PC-9 (cell line): Measurements from ENCODE around the gene GGN. TPM values are rescaled to one million over a fixed set of nuclear protein-coding genes. Genes with fewer than 3 reads are reported as not detected.
A peak's percentile ranks its signal among the peaks of the same experiment; 100 is the strongest.

Source experiments
- BruUV-seq: library from RNA; stranded (reverse); fragments of 400-500 nt; replicated peaks from 2 replicates; lab custom pipeline; 2021; lab: Mats Ljungman, UMichigan
- CTCF ChIA-PET: fragments of 300-600 bp; sonication (Branson Sonifier 250); formaldehyde crosslinking; loops from one replicate; lab custom pipeline; 2022; ENCODE audit warnings: antibody characterized with exemption; lab: Charles Lee
- POLR2A ChIA-PET: fragments of 300-600 bp; sonication (Branson Sonifier 250); formaldehyde crosslinking; loops from one replicate; lab custom pipeline; 2022; ENCODE audit warnings: antibody characterized with exemption; ENCODE audit not compliant: unreplicated experiment; lab: Charles Lee
- DNase-seq, 2 experiments: peaks; one replicate each; pipeline versions ENCODE4 v3.0.0 to v3.0.0-alpha.2; 2015 to 2022; ENCODE audit warnings: mixed read lengths in 1 of 2
- H2AFZ ChIP-seq: fragments of 200-600 bp; sonication (generic); 2 replicates; pipeline ENCODE4 v1.8.1; 2017; ENCODE audit warnings: antibody characterized with exemption
- H3F3A ChIP-seq: fragments of 200-600 bp; sonication (generic); 2 replicates; pipeline ENCODE4 v1.8.1; 2017; ENCODE audit warnings: antibody characterized with exemption, mild to moderate bottlenecking, low read depth; ENCODE audit not compliant: insufficient read depth
- H3K27ac ChIP-seq: fragments of 200-600 bp; sonication (generic); 2 replicates; pipeline ENCODE4 v1.6.1; 2016; ENCODE audit warnings: mixed run types
- H3K27me3 ChIP-seq: fragments of 200-600 bp; sonication (generic); 2 replicates; pipeline ENCODE4 v1.6.1; 2016; ENCODE audit warnings: low read depth, mixed run types; ENCODE audit not compliant: insufficient read depth
- H3K36me3 ChIP-seq: fragments of 200-600 bp; sonication (generic); 2 replicates; pipeline ENCODE4 v1.6.1; 2016; ENCODE audit warnings: low read depth, mixed run types
- H3K4me1 ChIP-seq: fragments of 200-600 bp; sonication (generic); replicated peaks from 2 replicates; pipeline ENCODE4 v1.6.1; 2016; ENCODE audit warnings: mixed run types; ENCODE audit not compliant: insufficient read depth
- H3K4me2 ChIP-seq: fragments of 200-600 bp; sonication (generic); 2 replicates; pipeline ENCODE4 v1.6.1; 2017; ENCODE audit warnings: mixed run types
- H3K4me3 ChIP-seq: fragments of 200-600 bp; sonication (generic); 2 replicates; pipeline ENCODE4 v1.6.1; 2016; ENCODE audit warnings: mixed run types
- H3K79me2 ChIP-seq: fragments of 200-600 bp; sonication (generic); 2 replicates; pipeline ENCODE4 v1.6.1; 2017; ENCODE audit warnings: low read depth, mixed run types
- H3K9me2 ChIP-seq: fragments of 200-600 bp; sonication (generic); 2 replicates; pipeline ENCODE4 v1.8.1; 2017; ENCODE audit warnings: mild to moderate bottlenecking; ENCODE audit not compliant: insufficient read depth
- H3K9me3 ChIP-seq: fragments of 200-600 bp; sonication (generic); 2 replicates; pipeline ENCODE4 v1.8.1; 2016; ENCODE audit warnings: low read depth; ENCODE audit not compliant: insufficient read depth
- H4K20me1 ChIP-seq: fragments of 200-600 bp; sonication (generic); 2 replicates; pipeline ENCODE4 v1.8.1; 2017; ENCODE audit not compliant: insufficient read depth
- CTCF ChIP-seq: fragments of 200-600 bp; sonication (generic); conservative IDR thresholded peaks from 2 replicates; pipeline ENCODE4 v1.6.1; 2017; ENCODE audit warnings: mixed run types, antibody characterized with exemption, mild to moderate bottlenecking, moderate library complexity
- EZH2 ChIP-seq: fragments of 200-600 bp; sonication (generic); IDR thresholded peaks from 2 replicates; pipeline ENCODE4 v1.8.0; 2017; ENCODE audit warnings: antibody characterized with exemption, low read depth
- intact Hi-C: fragments of 100-400 bp; cut with micrococcal nuclease; formaldehyde crosslinking; loops from one replicate; pipeline ENCODE4 v1.10.0; 2022; ENCODE audit not compliant: unreplicated experiment
- total RNA-seq: library from RNA; stranded (reverse); gene quantifications from 2 replicates; pipeline ENCODE4 v1.2.3, GENCODE V29; 2021

Gene GGN
- total RNA-seq, 1 experiment from 2014 or later = 1.0 TPM

GRCh38 chr19:38375748-38376147 is 12.1 kb downstream of the GGN start:
- Histone ChIP-seq H3K36me3 (peaks cover 28% of the 10 kb centered on the region; the same call in 1 of the 2 replicates), H3K4me2 (peak overlapping the region; percentile 87), H3K9me2 (no peaks in the 10 kb centered on the region), H3K4me3 (peak overlapping the region; percentile 76), H2AFZ (no peak overlapping the region; the same call in 1 of the 2 replicates), H3K9me3 (no peaks in the 10 kb centered on the region), H3K27ac (no peak overlapping the region), H4K20me1 (peaks cover 10% of the 10 kb centered on the region), H3K4me1 (peaks cover 15% of the 10 kb centered on the region), H3K27me3 (no peaks in the 10 kb centered on the region), H3K79me2 (peaks cover 36% of the 10 kb centered on the region), H3F3A (peaks cover 5% of the 10 kb centered on the region)
- ChIA-PET POLR2A (interaction anchor here (0.6 kb wide), 3 partner anchors 12 to 71 kb away, joined by 4 to 12 read pairs (median 6); partner anchors contain the start of gene GGN), CTCF (interaction anchor here (0.5 to 0.6 kb wide), 3 partner anchors 127 to 553 kb away, joined by 3 to 5 read pairs (median 4); no protein-coding TSS in a partner anchor)
- intact Hi-C loops = no loop called here
- BruUV-seq = no TSS peak
- TF ChIP-seq EZH2 (no peak), CTCF (no peak)
- DNase-seq = no peak

- ChIA-PET CTCF (no interaction called here), POLR2A (interaction anchor here (0.7 to 1.1 kb wide), 2 partner anchors 28 to 780 kb away, joined by 3 to 4 read pairs; no protein-coding TSS in a partner anchor)
- peak overlapping the region; percentile 87 for H2AFZ ChIP-seq
- H3K27ac ChIP-seq = peak overlapping the region; percentile 58
- H3K27me3 ChIP-seq = no peaks in the 10 kb centered on the region
- peaks cover 25% of the 10 kb centered on the region; the same call in 1 of the 2 replicates for H3K36me3 ChIP-seq
- H4K20me1 ChIP-seq = peaks cover 8% of the 10 kb centered on the region
- H3K9me2 ChIP-seq = no peaks in the 10 kb centered on the region
- H3K9me3 ChIP-seq = no peaks in the 10 kb centered on the region
- peak overlapping the region; percentile 76 for H3K4me3 ChIP-seq
- intact Hi-C loops = no loop called here
- TSS peak; percentile 21 for BruUV-seq
- no peak for TF ChIP-seq EZH2
- TF ChIP-seq CTCF = no peak
- peaks cover 15% of the 10 kb centered on the region for H3K4me1 ChIP-seq
- H3K4me2 ChIP-seq = peak overlapping the region; percentile 87
- peaks cover 5% of the 10 kb centered on the region for H3F3A ChIP-seq
- DNase-seq = no peak
- peaks cover 36% of the 10 kb centered on the region for H3K79me2 ChIP-seq
Observed at GRCh38 chr19:38375098-38375493, 12.7 kb downstream of the GGN start.

- DNase-seq = peak; percentile 92 to 97
Observed at GRCh38 chr19:38374332-38375097, 13.3 kb downstream of the GGN start, which contains the start of gene PSMD8. Gene PSMD8, plus strand, starts transcription at chr19:38374571. Its CDS starts 31 bp downstream, at chr19:38374602.

More at GRCh38 chr19:38374332-38375097, 13.3 kb downstream of the GGN start, which contains the start of gene PSMD8:
- Histone ChIP-seq H3K27me3 (no peaks in the 10 kb centered on the region), H3K4me1 (peaks cover 15% of the 10 kb centered on the region), H3K9me3 (no peaks in the 10 kb centered on the region), H2AFZ (peak within 1 kb of the TSS; percentile 87), H3K9me2 (no peaks in the 10 kb centered on the region), H3K4me3 (peak within 1 kb of the TSS; percentile 76), H4K20me1 (peaks cover 5% of the 10 kb centered on the region), H3K27ac (peak within 1 kb of the TSS; percentile 58), H3K4me2 (peak within 1 kb of the TSS; percentile 87), H3K36me3 (peaks cover 25% of the 10 kb centered on the region; the same call in 1 of the 2 replicates), H3K79me2 (peaks cover 36% of the 10 kb centered on the region), H3F3A (peaks cover 5% of the 10 kb centered on the region)
- TF ChIP-seq CTCF (peak; percentile 35; the same call in 1 of the 2 replicates), EZH2 (no peak)
- ChIA-PET CTCF (interaction anchor here (0.8 to 1.4 kb wide), 4 partner anchors 13 to 556 kb away, joined by 3 to 8 read pairs (median 4); partner anchors contain the start of genes CATSPERG, GGN, MRPS12 and SARS2), POLR2A (interaction anchor here (0.6 to 1.2 kb wide), 10 partner anchors 13 to 907 kb away, joined by 3 to 28 read pairs (median 4); partner anchors contain the start of genes FAM98C, GGN, WDR87 and ZNF569)
- intact Hi-C loops = loop anchor here (1.0 kb wide), 2 partner anchors 14 to 38 kb away; partner anchors contain the start of genes GGN and SPRED3
- BruUV-seq = no TSS peak
